ENCODE results near the gene HOXB2.
A peak's percentile ranks its signal among the peaks of the same experiment; 100 is the strongest.

HOXB2 gene

GRCh38 chr17:48578616-48579470, 33.9 kb upstream of the HOXB2 start:
- DNase-seq (ENCODE audit: low spot score), result no peak

GRCh38 chr17:48577946-48578615, 33.2 kb upstream of the HOXB2 start, which contains the start of gene HOXB4:
HOXB4 (minus strand) TSS chr17:48578350; CDS start chr17:48578319, 31 bp downstream.
- peak; percentile 78 for DNase-seq (ENCODE audit: low spot score)

GRCh38 chr17:48577330-48577945, 32.5 kb upstream of the HOXB2 start:
- peak; percentile 29 for DNase-seq (ENCODE audit: low spot score)

- DNase-seq (ENCODE audit: low spot score), result no peak
Observed at GRCh38 chr17:48576479-48577309, 31.8 kb upstream of the HOXB2 start.

GRCh38 chr17:48575673-48576478, 31.0 kb upstream of the HOXB2 start:
- DNase-seq (ENCODE audit: low spot score), result no peak

GRCh38 chr17:48575066-48575582, 30.2 kb upstream of the HOXB2 start:
- DNase-seq (ENCODE audit: low spot score), result no peak

GRCh38 chr17:48574505-48575065, 29.7 kb upstream of the HOXB2 start:
- no peak for DNase-seq (ENCODE audit: low spot score)

- no peak for DNase-seq (ENCODE audit: low spot score)
Observed at GRCh38 chr17:48571826-48572417, 27.0 kb upstream of the HOXB2 start.

GRCh38 chr17:48571024-48571818, 26.3 kb upstream of the HOXB2 start:
- no peak for DNase-seq (ENCODE audit: low spot score)

- no peak for DNase-seq (ENCODE audit: low spot score)
Observed at GRCh38 chr17:48570325-48571023, 25.6 kb upstream of the HOXB2 start.

GRCh38 chr17:48569674-48570324, 24.9 kb upstream of the HOXB2 start:
- DNase-seq (ENCODE audit: low spot score), result no peak

GRCh38 chr17:48569240-48569582, 24.3 kb upstream of the HOXB2 start:
- no peak for DNase-seq (ENCODE audit: low spot score)

- DNase-seq (ENCODE audit: low spot score), result no peak
Observed at GRCh38 chr17:48568499-48569239, 23.8 kb upstream of the HOXB2 start.

GRCh38 chr17:48567646-48568354, 22.9 kb upstream of the HOXB2 start:
- DNase-seq (ENCODE audit: low spot score), result no peak

- no peak for DNase-seq (ENCODE audit: low spot score)
Observed at GRCh38 chr17:48567209-48567608, 22.3 kb upstream of the HOXB2 start.

- DNase-seq (ENCODE audit: low spot score), result no peak
Observed at GRCh38 chr17:48566717-48567116, 21.8 kb upstream of the HOXB2 start.
